ENCODE data around the gene ZNF496.
"Not testable (repeated sequence)": the region's sequence is repeated elsewhere in the genome, so short reads cannot be mapped to it uniquely, and the experiment has no call there.

The ZNF496 gene

DNA sequence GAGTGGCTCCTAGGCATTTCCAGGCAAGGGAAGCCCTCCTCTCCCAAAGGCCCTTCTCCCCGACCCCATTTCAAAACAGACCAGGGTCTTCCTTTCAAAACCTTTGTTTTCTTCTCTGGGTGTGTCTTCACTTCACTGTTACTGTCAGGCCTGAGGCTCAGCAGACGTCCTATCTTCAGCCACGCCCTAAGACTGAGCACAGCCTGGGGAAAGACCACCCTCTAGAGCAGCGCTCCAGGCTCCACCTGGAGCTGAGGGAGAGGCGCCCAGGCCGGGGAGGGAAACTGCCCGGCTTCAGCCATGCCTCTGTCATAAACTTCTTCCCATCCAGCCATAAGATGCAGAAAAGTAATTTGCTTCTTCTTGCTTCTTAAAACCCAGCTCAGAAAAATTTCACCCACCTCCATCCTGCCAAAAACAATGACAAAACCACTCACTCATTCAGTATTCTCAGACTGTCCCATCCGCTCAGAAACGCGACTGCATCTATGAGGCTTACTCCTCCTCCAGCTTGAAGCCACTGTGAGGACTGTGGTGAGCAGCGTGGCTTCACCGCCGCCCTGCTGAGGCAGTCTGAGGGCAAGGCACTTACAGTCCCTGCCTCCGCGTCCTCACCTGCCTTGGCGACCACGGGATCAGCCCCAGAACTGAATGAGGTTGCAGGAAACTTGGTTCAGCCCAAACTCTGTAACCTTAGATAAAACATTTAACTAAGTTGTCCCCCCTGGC lies 39.7 kb downstream of the ZNF496 start:
- DNase-seq (ENCODE audit: low read depth in 3 of 3) = no peak

DNA sequence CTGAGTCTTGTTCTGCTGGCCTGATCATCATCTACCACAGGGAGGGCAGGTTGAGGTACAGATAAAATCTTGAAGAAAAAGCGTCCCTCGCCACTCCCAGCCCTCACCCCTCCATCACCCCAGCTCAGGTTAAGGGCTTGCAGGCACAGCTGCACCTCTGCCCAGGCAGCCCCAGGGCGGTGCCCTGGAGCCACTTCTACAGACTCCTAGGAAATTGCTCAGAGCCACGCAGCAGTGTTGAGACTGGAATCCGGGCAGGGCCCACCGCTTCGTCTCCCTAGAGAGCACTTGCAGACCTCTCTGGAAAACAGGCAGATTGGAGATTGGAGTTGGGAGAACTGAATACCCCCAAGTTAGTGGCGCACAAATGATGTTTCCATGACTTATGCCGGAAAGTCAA lies 40.5 kb downstream of the ZNF496 start:
- no peak for DNase-seq (ENCODE audit: low read depth in 3 of 3)

DNA sequence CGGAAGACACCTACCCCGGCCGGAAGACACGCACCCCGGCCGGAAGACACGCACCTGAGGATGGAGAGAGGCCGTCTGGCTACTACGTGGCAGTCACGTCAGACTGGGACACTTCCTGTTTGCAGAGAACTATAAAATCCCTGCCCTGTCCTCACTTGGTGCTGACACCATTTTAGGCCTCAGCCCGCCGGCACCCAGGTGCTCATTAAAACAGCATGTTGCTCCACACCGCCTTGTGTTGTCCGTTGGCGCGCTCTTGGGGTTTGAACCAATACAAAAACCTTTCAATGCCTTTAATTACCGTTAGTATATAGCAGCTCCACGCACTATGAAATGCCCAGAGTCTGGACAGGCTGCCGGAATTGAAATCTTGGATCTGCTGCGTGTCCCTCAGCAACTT lies 41.1 kb downstream of the ZNF496 start:
- no peak for DNase-seq (ENCODE audit: low read depth in 3 of 3)

DNA sequence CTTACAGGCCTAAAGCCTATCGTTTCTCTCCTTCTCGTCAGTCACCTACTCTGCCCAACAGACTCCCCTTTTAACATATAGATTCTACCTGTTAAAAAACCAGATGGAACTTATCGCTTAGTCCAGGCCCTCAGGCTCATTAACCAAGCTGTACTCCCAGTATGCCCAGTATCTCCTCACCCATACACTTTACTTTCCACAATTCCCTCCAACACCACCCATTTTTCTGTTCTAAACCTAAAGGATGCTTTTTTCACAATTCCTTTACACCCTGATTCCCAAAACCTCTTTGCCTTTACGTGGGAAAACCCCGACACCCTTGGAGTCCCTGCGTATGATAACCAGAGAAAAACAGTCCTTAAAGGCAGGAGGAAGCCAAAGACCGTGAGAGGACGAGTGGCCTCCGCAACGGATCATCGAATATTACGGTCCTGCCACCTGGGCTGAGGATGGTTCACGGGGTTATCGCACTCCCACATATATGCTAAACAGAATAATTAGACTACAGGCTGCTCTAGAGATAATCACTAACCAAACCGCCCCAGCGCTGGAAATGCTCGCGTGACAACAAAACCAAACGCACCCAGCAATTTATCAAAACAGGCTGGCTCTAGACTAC lies 42.3 kb downstream of the ZNF496 start:
- not testable (repeated sequence) for DNase-seq (ENCODE audit: low read depth in 3 of 3)

DNA sequence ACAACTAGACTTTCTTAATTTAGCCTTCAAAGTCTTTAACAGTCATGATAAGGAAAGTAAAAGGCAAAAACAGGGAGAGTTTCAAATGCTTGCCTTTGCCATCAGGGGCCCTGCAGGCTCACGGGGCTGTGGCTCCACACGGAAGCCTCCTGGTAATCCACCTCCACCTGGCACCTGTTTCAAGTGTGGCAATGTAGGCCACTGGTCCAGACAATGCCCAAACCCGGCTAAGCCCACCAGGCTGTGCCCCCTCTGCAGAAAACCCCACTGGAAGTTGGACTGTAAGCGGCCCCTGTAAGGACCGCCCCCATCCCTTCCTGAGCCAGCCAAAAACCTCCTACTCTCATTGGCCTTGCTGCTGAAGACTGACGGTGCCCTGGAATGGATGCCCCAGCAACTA lies 43.3 kb downstream of the ZNF496 start:
- DNase-seq (ENCODE audit: low read depth in 3 of 3) = no peak

DNA sequence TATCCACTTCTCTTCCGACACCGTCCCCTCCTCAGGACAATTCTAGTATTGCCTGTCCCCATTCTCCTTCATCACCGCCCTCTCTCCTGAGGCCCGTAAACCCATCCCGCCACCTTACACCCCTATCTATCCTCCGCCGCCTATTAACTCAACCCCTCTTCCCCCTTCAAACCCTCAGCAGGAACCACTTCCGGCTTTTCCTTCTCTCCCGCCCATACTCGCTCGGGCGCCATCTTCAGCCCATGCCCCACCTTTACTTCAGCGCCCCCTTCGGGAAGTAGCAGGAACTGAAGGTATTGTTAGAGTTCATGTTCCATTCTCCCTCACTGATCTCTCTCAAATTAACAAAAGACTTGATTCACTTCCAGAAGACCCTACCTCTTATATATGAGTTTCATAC lies 44.2 kb downstream of the ZNF496 start:
- no peak for DNase-seq (ENCODE audit: low read depth in 3 of 3)

DNA sequence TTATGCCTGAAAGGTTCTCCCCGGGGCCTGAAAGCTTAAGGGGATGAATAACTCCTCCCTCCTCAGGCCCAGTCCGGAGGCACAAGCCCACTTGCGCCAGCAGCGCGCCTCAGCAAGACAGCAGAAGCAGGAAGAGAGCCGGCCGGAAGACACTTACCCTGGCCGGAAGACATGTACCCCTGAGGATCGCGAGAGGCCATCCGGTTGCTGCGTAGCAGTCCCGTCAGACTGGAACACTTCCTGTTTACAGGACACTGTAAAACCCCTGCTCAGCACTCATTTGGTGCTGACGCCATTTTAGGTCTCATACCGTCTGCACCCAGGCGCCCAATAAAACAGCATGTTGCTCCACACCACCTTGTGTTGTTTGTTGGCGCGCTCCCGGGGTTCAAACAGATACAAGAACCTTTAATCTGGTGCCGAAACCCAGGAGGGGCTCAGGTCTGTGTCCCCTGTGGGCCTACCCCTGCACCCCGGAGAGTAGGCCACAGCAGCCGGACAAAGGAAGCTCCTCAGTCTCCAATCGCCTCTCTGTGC lies 45.5 kb downstream of the ZNF496 start:
- DNase-seq (ENCODE audit: low read depth in 3 of 3) = no peak

DNA sequence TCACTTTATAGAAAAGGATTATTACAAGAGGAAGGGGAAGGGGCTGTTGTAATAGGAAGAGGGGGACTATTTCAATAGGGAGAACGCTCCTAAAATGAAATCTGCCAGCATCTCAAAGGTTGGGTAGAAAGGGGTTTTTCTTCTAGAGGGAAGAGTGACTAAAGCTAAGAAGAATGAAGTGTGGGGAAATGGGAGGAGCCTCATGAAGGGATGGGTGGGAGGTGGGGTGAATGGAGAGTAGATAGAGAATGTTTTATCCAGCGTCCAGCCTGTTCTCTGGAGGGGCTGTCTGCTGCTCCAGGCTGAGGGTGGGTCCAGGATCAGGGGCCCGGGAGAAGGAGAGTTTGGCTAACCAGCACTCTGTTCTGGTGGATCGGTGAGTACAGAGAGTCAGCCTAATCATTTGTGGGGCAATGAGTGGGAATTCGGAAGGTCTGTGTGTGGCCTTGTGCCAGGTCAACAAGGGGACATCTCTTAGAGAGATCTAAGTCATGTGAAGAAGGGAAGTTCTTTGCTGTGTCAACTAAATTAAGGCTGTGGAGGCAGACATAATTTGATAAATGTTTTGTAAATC lies 50.6 kb downstream of the ZNF496 start:
- no peak for DNase-seq (ENCODE audit: low read depth in 3 of 3)

DNA sequence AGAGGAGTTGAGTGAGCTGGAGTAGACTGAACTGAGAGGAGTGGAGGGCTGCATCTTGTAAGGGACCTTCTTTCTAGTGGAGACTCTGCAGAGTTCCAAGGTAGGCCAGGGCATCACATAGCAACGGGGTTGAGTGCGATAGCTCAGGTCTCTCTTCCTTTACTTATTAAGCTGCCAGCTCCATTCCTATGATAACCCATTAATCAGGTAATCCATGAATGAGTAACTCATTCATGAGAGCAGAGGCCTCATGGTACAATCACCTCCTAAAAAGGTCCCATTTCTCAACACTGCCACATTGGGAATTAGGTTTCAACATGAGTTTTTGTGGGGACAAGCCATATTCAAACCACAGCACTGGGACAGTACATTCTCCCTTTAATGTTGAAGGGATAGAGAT lies 54.5 kb downstream of the ZNF496 start:
- DNase-seq (ENCODE audit: low read depth in 3 of 3) = no peak

DNA sequence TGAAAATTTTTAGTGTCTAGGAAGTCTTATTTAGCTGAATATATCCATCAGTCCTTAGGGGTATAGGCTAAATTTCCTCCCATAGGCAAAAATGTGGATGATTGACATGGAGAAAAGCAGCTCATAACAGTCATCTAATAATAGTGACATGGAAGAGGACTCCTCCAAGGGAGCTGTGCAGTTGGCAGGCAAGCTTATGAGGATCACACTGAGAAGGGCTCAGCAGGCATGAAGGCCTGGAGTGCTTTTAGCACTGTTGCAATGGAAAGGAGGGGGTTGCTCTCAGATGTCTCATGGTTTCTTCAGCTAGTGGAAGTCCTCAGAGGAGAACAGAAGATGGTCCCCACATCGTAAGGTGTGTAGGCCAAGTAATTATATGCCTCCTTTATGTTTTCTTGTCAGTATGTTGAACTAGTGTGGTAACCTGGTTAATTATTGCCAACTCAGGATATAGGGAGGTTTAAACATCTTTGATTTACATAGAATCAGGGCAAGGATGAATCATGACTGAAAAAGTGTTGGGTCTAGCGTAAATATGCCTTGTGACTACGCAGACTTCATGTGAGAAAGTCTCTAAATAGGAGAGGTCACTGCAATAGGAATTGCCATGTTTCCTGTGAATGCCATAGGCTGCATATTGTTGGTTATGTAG lies 56.9 kb downstream of the ZNF496 start:
- no peak for DNase-seq (ENCODE audit: low read depth in 3 of 3)

DNA sequence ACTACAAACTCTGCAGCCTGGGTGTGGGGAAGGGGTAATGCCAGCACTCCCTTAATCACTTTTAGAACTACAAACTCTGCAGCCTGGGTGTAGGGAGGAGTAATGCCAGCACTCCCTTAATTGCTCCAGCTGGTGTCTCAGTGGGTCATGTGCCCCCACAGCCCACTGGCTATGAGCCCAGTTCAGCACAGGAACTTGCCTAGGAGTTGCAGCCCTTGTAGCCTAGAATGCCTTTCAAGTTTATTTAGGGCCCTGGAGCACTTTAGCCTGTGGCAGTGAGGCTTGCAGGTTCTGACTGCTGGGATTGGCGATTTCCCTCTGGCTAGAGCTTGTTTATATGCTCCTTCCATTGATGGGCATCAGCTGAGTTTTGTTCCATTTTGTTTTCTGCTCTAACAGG lies 58.7 kb downstream of the ZNF496 start:
- DNase-seq (ENCODE audit: low read depth in 3 of 3) = no peak

DNA sequence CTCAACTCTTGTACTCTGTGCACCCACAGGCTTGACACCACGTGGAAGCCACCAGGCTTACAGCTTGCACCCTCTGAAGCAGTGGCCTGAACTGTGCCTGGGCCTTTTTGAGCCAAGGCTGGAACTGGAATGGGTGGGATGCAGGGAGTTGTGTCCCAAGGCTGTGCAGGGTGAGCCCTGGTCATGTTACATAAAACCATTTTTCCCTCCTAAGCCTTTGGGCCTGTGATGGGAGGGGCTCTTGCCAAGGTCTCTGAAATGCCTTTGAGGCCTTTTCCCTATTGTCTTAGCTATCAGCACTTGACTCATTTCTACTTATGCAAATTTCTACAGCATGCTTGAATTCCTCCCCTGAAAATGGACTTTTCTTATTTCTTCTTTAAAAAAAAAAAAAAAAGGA lies 61.7 kb downstream of the ZNF496 start:
- DNase-seq (ENCODE audit: low read depth in 3 of 3) = no peak

DNA sequence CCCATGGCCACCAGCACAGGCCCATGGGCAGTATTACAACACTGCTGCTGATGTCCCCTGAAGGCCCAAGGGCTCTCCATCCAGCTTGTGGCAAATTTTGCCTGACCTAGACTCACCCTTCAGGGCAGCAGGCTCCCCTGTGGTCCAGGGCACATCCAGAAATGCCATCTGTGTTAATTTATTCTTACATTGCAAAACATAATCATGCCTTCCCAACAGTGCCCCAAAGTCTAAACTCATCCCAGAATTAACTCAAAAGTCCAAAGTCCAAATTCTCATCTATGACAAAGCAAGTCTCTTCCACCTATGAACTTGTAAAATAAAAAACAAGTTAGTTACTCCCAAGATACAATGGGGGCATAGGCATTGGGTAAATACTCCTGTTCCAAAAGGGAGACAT lies 62.5 kb downstream of the ZNF496 start:
- no peak for DNase-seq (ENCODE audit: low read depth in 3 of 3)

DNA sequence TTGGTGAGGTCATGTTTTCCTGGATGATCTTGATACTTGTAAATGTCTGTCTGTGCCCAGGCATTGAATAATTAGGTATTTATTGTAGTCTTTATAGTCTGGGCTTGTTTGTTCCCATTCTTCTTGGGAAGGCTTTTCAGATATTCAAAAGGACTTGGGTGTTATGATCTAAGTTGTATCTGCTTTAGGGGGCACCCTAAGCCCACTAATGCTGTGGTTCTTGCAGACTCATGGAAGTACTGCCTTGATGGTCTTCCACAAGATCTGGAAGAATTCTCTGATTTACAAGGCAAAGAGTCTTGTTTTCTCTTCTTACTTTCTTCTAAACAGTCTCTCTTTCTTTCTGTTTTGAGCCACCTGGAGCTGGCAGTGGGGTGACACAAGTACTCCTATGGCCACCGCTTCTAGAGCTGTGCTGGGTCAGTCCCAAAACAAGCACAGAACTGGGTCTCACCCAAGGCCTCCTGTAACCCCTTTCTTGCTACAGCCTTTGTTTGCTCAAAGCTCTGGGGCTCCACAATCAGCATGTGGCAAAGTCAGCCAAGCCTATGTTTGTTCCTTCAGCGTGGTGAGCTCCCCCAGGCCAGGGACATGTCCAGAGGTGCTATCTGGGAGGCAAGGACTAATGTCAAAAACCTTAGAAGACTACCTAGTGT lies 63.1 kb downstream of the ZNF496 start:
- DNase-seq (ENCODE audit: low read depth in 3 of 3) = no peak

DNA sequence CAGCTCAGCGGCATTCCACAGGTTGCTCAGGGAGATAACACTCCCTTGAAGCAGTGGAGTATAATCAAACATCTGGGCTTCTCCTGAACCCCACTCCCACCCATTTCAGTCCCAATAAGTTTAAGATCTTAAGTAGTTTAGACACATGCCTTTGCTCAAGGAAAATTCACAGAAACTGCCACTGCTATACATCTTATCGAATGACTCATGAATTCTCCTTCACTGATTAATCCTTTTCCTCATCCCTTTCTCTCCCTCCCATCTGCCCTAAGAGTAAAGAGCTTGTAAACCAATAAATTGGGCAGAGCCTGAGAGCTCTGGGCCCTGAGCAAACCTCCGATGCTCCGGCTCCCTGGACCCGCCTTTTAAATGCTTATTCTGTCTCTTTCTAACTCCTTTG lies 65.6 kb downstream of the ZNF496 start:
- DNase-seq (ENCODE audit: low read depth in 3 of 3) = no peak

DNA sequence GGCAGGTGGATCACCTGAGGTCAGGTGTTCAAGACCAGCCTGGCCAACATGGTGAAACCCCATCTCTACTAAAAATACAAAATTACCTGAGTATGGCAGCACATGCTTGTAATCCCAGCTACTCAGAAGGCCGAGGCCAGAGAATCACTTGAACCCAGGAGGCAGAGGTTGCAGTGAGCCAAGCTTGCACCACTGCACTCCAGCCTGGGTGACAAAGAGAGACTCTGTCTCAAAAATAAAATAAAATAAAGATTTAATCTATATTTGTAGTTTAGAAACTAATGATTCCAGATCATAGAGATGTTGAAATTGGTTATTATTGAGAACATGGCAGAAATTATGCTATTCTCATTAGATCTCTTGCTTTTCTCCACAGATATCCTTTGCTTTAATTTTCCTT lies 75.9 kb downstream of the ZNF496 start, which contains the start of gene VN1R5:
Gene VN1R5 (plus strand): TSS at position 301 of the 400 bp plus-strand sequence.
- DNase-seq (ENCODE audit: low read depth in 3 of 3) = not testable (repeated sequence)

DNA sequence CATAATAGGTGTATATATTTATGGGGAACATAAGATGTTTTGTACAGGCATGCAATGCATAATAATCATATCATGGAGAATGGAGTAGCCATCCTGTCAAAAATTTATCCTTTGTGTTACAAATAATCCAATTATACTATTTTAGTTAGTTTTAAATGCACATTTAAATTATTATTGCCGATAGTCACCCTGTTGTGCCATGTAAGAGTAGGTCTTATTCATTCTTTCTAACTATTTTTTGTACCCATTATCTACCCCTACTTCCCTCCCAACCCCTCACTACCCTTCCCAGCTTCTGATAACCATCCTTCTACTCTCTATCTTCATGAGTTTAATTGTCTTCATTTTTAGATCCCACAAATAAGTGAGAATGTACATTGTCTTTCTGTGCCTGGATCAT lies 84.1 kb downstream of the ZNF496 start:
- DNase-seq (ENCODE audit: low read depth in 3 of 3) = no peak
